Kidney (tissue), 14 donors: Measurements from ENCODE around the gene SCTR. TPM values are rescaled to one million over a fixed set of nuclear protein-coding genes. Genes with fewer than 3 reads are reported as not detected.

Source experiments
- DNase-seq, 5 donors: peaks; one replicate each; pipeline ENCODE4 v3.0.0-alpha.2; 2013 to 2020
- FAIRE-seq: peaks from 2 replicates; lab custom pipeline; 2012; peaks lifted over from hg19 to GRCh38; lab: Jason Lieb, UNC
- H3K27ac ChIP-seq, 2 donors: one replicate each; pipeline ENCODE4 v1.7.0; 2013; ENCODE audit warnings: low read depth in 2 of 2, low read length in 2 of 2, inconsistent platforms in 1 of 2
- H3K27me3 ChIP-seq: one replicate; pipeline ENCODE4 v1.7.1; 2013; ENCODE audit warnings: low read length, inconsistent platforms; ENCODE audit not compliant: control insufficient read depth, insufficient read depth
- H3K36me3 ChIP-seq, 3 donors: one replicate each; pipeline versions ENCODE4 v1.7.0 to v1.7.1; 2013; ENCODE audit warnings: low read length in 3 of 3, control low read depth in 1 of 3, inconsistent platforms in 1 of 3; ENCODE audit not compliant: insufficient read depth in 3 of 3, control insufficient read depth in 2 of 3
- H3K4me1 ChIP-seq, 3 donors: one replicate each; pipeline versions ENCODE4 v1.7.0 to v1.7.1; 2013; ENCODE audit warnings: low read length in 3 of 3, inconsistent platforms in 1 of 3, low read depth in 1 of 3; ENCODE audit not compliant: control insufficient read depth in 2 of 3, insufficient read depth in 2 of 3
- H3K4me3 ChIP-seq, 3 donors: one replicate each; pipeline versions ENCODE4 v1.7.0 to v1.8.1; 2013; ENCODE audit warnings: low read length in 3 of 3, control low read depth in 1 of 3, inconsistent platforms in 1 of 3
- H3K9ac ChIP-seq, 3 donors: one replicate each; pipeline versions ENCODE4 v1.7.0 to v1.7.1; 2013; ENCODE audit warnings: low read length in 3 of 3, control low read depth in 1 of 3, inconsistent platforms in 1 of 3
- H3K9me3 ChIP-seq, 3 donors: one replicate each; pipeline versions ENCODE4 v1.7.0 to v1.7.1; 2013; ENCODE audit warnings: low read length in 3 of 3, control low read depth in 1 of 3, inconsistent platforms in 1 of 3; ENCODE audit not compliant: control insufficient read depth in 2 of 3, insufficient read depth in 1 of 3
- CTCF ChIP-seq: IDR thresholded peaks from 3 replicates; pipeline ENCODE4 v1.5.1; 2012; ENCODE audit warnings: mild to moderate bottlenecking, moderate library complexity, borderline replicate concordance; ENCODE audit not compliant: insufficient read depth; ENCODE audit errors: extremely low read depth
- intact Hi-C: fragments of 100-400 bp; cut with DNase I; formaldehyde crosslinking; loops from one replicate; pipeline ENCODE4 v1.11.1; 2022
- polyA plus RNA-seq: library from polyadenylated mRNA; stranded (reverse); fragments of 350-450 nt; fragmentation: Illumina TruSeq; extraction: RNeasy Lipid Tissue Mini Kit (QIAGEN cat#74804); gene quantifications from one replicate; pipeline ENCODE4 v1.2.3, GENCODE V29; 2014; ENCODE audit warnings: low read depth, low replicate concordance; ENCODE audit not compliant: insufficient read depth
- total RNA-seq: library from RNA; stranded (reverse); fragmentation: NEBNext Ultra II Directional; extraction: Animal tissue kit (Norgen Biotek cat#: 25700); gene quantifications from one replicate; pipeline ENCODE4 v1.2.1, GENCODE V29; 2021
- donor health status: control.
- donor health status: control.
- donor health status: control.
- donor health status: control.
- donor health status: control.
- donor health status: DM: yes; HTN: yes; CAD: no.
- donor health status: Normal renal cell carcinoma (clear cell type).

The SCTR gene
- total and polyA plus RNA-seq, 2 donors from 2014 or later: 7.3 to 15.9 TPM

GRCh38 chr2:119448427-119449141 is 75.7 kb downstream of the SCTR start:
- Histone ChIP-seq H3K4me1 (peaks cover 0 to 9% (median 0%) of the 10 kb centered on the region in 3 donors), H3K9ac (no peak overlapping the region), H3K27me3 (no peaks in the 10 kb centered on the region), H3K9me3 (no peaks in the 10 kb centered on the region), H3K36me3 (no peaks in the 10 kb centered on the region), H3K27ac (no peak overlapping the region), H3K4me3 (no peak overlapping the region)
- DNase-seq (no peak), FAIRE-seq (no peak)
- no peak for TF ChIP-seq CTCF
- intact Hi-C loops: no loop called here

- no peak for FAIRE-seq
- H3K4me3 ChIP-seq: no peak overlapping the region
- no peak for DNase-seq
Observed at GRCh38 chr2:119446037-119446436, 78.2 kb downstream of the SCTR start.

GRCh38 chr2:119442850-119443249 is 81.4 kb downstream of the SCTR start:
- DNase-seq (no peak), FAIRE-seq (no peak)
- no peak for TF ChIP-seq CTCF
- no peaks in the 10 kb centered on the region for H3K9me3 ChIP-seq
- no peak overlapping the region for H3K9ac ChIP-seq
- no peaks in the 10 kb centered on the region for H3K27me3 ChIP-seq
- H3K27ac ChIP-seq: peak overlapping the region in 1 of 2 donors; percentile 38
- intact Hi-C loops: no loop called here
- peaks cover 0 to 16% (median 3%) of the 10 kb centered on the region in 3 donors for H3K36me3 ChIP-seq
- H3K4me1 ChIP-seq: peaks cover 0 to 36% (median 21%) of the 10 kb centered on the region in 3 donors
- no peak overlapping the region for H3K4me3 ChIP-seq

More at GRCh38 chr2:119446037-119446436, 78.2 kb downstream of the SCTR start:
- no peaks in the 10 kb centered on the region for H3K36me3 ChIP-seq
- no peaks in the 10 kb centered on the region for H3K27me3 ChIP-seq
- intact Hi-C loops: no loop called here
- peaks cover 0 to 11% (median 7%) of the 10 kb centered on the region in 3 donors for H3K4me1 ChIP-seq
- TF ChIP-seq CTCF: no peak
- no peaks in the 10 kb centered on the region for H3K9me3 ChIP-seq
- H3K27ac ChIP-seq: no peak overlapping the region
- no peak overlapping the region for H3K9ac ChIP-seq
